ENCODE data around the gene AGBL1.

DNA sequence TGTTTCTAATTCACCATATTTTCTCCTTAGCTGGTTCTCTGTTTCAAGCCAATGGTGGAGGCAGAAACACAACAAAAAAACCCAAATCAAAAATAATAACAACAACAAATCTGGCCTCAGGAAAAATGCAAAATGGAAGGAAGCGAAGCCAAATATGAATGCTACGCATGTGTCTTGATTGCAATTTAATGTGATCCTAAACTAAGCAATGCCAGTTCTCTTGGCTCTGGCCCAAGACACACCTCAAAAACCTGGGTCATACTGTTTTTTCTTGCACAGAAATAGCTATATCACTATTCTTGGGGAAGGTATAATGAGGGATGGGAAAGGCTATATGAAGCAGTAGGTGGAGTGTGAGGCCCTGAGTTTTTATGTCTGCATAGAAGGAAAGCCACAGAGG lies 724.7 kb downstream of the AGBL1 start:
- TF ChIP-seq CTCF (IDR thresholded peaks at IDR 0.05; ENCODE audit: borderline replicate concordance, extremely low read depth, low read length, poor library complexity, severe bottlenecking) (no peak), EZH2 (IDR thresholded peaks at IDR 0.05; ENCODE audit: borderline replicate concordance, low read depth, low read length, severe bottlenecking) (no peak)

All from DND-41 (cell line).